NOMO-1 (cell line): ENCODE measurements around the gene ZNF226.
A peak's percentile ranks its signal among the peaks of the same experiment; 100 is the strongest.
"Not testable (repeated sequence)": the region's sequence is repeated elsewhere in the genome, so short reads cannot be mapped to it uniquely, and the experiment has no call there.

Experiments used
- DNase-seq, 2 experiments: peaks; one replicate each; lab custom pipeline; 2025; ENCODE audit not compliant: unreplicated experiment in 2 of 2; lab: John Stamatoyannopoulos, UW

The ZNF226 gene

DNA sequence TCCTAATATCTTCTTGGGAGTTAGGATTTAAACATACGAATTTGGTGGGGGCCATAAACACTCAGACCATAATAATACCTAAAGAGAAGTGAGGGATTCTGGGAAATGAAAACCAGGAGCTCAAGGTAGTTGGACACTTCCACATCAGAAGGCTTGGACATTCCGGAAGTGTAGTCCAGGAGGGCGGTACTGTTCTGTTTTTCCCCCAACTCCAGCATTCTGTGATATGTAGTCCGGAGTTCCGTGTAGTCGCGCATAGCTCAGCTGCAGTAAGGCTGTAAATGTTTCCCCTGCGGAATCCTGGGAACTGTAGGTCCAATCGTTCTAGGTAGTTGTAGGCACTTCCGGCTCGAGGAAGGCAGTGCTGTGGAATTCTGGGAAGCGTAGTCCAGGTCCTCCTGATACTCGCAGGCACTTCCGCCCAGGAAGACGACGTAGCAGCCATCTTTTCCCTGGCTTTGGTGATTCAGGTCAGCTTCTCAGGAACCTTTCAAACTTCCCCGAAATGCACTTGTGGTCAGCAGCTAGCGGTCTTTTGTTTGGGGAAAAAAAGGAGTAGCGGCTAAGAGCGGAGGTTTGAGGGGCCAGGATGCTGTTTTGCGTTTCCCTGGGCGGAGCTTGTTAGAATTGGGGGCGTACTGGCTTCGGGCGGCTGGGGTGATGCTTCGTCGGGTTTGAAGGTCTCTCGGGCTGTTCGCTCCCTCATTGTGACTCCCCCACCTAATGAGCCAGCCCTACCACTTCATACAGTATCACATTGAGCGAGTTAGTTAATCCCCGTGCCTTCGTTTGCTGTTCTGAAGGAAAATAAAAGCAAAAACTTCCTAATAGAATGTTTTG, at the start of gene ZNF226:
Gene ZNF226, plus strand, starts transcription at position 428 of the 840 bp plus-strand sequence. CDS start 4,981 bp downstream, outside the sequence.
- DNase-seq = peak; percentile 94 to 96

DNA sequence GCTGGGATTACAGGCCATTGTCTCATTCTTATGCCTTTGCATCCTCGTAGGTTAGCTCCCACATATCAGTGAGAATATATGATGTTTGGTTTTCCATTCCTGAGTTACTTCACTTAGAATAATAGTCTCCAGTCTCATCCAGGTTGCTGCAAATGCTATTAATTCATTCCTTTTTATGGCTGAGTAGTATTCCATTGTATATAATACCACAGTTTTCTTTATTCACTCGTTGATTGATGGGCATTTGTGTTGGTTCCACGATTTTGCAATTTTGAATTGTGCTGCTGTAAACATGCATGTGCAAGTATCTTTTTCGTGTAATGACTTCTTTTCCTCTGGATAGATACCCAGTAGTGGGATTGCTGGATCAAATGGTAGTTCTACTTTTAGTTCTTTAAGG, 43.7 kb upstream of the ZNF226 start:
- DNase-seq = not testable (repeated sequence)

DNA sequence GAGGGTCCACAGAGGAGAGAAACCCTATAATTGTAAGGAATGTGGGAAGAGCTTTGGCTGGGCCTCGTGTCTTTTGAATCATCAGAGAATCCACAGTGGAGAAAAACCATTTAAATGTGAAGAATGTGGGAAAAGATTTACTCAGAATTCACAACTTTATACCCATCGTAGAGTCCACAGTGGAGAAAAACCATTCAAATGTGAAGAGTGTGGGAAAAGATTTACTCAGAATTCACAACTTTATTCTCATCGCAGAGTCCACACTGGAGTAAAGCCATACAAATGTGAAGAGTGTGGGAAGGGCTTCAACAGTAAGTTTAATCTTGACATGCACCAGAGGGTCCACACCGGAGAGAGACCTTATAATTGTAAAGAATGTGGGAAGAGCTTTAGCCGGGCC, 32.9 kb upstream of the ZNF226 start:
- no peak for DNase-seq

DNA sequence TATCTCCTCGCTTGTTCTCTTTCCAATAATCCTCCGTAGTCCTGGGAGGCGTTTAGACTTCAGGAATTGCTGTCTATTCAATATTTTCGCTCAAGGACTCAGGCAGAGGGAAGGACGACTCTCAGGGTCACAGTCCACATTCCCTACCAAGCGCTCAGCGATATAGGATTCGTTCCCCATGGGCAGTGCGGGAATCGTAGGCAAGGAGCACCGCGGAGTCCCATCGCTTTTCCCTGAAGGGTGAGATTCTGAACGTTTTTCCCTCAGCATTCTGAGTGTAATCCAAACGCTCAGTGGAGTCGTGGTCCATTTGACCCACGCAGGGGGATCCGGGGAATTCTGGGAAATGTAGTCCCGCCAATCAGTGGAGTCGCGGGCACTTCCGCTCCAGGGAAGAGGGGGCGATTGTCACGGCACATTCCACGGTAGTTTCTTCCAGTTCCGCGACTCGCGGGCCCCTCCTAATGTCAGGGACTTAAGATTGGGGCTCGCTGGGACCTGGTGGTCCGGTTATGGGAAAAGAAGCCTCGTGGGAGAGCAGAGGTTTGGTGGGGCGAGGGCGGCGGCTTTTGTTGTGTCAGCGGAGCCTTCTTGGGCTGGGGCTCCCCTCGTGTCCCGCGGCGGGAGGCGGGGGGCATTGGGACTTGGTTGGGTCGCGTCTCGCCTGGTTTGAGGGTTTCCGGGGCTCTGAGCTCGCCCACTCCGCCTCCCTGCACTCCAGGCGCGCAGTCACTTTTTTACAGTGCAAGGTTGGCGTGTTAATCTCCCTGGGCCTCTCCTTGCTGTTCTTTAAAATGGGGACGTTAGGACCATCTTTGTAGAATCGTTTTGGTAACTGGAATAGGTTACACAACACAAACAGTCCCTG, 23.5 kb upstream of the ZNF226 start, which contains the start of gene ZNF234:
Gene ZNF234, plus strand, starts transcription at position 364 of the 868 bp plus-strand sequence. CDS start 3,079 bp downstream, outside the sequence.
- peak; percentile 44 to 60 for DNase-seq

DNA sequence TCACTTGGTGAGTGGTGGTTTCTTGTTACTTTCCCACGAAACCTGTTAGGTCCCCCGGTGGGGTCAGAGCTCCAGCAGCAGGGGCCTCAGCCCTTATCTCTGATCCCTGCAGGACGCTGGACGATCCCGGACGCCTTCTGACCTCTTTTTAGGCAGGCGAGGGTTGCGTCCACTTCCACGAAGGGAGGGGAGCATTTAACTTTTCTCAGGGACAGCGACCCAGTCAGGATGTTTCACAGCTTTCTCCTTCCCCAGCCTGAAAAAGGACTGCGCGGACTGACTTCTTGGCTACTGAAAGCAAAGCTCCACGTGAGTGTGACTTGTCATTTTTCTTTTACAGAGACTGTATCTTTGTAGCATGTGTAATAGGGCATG, 22.9 kb upstream of the ZNF226 start:
- DNase-seq = no peak

DNA sequence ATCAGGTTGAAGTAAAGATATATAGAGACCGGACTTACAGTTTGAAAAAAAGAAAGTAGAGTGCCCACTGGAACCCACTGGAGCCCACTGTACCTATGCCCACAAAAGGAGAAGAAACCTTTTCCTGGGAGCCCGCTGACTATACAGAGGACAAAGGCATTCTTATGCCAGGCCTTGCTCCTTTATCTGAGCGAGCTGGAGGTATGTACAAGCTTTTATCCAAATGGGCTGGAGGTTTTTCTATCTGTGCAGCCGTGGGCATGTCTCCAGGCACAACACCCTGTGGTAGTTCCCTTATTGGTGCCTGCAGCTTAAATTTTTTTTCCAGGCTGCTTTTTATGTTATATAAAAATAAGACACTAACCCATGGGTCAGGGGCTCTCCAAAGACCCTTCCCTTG, 15.1 kb upstream of the ZNF226 start:
- DNase-seq = no peak

DNA sequence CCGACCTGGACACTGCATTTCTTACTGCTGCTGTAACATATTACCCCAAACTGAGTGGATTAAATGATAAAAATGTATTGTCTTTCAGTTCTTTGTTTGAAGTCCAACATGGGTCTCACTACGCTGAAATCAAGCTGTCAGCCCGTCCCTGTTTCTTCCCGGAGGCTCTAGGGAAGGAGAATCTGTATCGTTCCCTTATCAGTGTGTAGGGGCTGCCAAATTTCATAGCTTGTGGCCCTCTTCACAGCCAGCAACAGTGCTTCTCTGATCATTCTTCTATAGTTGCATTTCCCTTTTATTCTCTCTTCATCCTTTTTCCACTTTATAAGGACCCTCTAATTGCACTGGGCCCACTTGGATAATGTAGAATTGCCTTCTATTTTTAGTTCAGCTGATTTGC, 13.4 kb upstream of the ZNF226 start:
- DNase-seq = no peak

DNA sequence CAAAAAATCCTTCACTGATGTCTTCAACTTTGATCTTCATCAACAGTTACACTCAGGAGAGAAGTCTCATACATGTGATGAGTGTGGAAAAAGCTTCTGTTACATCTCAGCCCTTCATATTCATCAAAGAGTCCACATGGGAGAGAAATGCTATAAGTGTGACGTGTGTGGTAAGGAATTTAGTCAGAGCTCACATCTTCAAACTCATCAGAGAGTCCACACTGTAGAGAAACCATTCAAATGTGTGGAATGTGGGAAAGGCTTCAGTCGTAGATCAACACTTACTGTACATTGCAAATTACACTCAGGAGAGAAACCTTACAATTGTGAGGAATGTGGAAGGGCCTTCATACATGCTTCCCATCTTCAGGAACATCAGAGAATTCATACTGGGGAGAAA, 8.4 kb upstream of the ZNF226 start:
- no peak for DNase-seq

DNA sequence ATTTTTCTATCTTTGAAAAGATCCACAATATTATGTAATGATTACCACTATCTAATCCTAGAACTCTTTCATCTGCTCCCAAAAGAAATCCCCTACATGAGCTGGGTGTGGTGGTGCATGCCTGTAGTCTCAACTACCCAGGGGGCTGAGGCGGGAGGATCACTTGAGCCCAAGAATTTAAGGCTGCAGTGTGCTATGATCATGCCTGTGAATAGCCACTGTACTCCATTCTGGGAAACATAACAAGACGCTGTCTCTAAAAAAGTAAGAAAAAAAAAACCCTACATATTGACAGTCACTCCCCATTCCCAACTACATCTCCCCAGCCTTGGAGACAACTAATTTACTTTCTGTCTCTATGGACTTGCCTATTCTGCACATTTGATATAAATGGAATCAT, 1.1 kb upstream of the ZNF226 start:
- DNase-seq = no peak

DNA sequence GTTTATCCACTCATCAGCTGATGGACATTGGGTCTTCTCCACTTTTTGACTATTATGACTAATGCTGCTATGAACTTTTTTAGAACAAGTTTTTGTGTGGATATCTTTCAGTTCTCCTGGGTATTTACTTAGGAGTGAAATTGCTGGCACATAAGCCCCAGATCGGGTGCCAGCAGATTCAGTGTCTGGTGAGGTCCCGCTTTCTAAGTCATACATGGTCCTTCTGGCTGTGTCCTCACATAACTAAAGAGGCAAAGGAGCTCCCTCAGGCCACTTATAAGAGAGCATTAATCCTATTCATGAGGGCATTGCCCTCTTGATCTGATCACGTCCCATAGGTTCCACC, 600 bp upstream of the ZNF226 start:
- no peak for DNase-seq

DNA sequence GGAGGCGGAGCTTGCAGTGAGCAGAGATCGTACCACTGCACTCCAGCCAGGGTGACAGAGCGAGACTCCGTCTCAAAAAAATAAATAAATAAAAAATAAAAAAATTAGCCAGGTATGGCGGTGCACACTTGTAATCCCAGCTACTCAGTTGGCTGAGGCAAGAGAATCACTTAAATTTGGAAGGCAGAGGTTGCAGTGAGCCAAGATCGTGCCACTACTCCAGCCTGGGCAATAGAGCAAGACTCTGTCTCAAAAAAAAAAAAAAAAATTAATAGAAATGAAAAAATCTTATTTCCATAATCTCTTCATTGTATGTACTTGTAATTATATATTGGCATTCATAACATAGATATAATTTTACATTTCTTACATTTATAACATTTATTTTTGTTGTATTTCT, 5.8 kb downstream of the ZNF226 start:
- DNase-seq = not testable (repeated sequence)

DNA sequence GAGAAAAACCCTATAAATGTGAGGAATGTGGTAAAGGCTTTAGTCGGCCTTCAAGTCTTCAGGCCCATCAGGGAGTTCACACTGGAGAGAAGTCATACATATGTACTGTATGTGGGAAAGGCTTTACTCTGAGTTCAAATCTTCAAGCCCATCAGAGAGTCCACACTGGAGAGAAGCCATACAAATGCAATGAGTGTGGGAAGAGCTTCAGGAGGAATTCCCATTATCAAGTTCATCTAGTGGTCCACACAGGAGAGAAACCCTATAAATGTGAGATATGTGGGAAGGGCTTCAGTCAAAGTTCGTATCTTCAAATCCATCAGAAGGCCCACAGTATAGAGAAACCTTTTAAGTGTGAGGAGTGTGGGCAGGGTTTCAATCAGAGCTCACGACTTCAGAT, 11.7 kb downstream of the ZNF226 start:
- DNase-seq = no peak

DNA sequence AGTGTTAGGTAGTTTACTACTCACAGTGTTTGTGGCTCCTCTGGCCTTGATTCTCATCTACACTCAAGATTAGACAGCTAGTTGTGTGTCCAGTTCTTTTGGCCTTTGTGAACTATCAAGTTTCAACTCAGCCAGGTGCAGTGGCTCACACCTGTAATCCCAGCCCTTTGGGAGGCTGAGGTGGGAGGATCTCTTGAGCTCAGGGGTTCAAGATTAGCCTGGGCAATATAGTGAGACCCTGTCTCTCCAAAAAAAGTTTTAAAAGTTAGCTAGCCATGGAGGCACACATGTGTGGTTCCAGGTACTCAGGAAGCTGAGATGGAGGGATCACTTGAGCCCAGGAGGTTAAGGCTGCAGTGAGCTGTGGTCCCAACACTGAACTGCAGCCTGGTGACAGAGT, 16.1 kb downstream of the ZNF226 start:
- DNase-seq = no peak

DNA sequence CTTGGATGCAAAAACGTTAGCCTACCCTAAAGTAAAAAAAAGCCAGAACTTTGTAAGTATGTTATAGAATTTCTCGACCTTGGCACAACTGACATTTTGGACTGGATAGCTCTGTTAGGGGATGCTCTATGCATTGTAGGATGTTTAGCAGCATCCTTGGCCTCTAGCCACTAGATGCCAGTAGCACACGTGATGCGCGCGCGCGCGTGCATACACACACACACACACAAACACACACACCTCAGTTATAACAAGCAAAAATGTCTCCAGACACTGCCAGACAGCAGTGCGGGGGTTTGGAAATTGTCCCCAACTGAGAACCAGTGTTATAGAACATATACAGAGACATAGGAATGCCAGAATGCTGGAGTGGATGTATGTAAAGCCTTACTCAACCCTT, 17.2 kb downstream of the ZNF226 start:
- DNase-seq = no peak

DNA sequence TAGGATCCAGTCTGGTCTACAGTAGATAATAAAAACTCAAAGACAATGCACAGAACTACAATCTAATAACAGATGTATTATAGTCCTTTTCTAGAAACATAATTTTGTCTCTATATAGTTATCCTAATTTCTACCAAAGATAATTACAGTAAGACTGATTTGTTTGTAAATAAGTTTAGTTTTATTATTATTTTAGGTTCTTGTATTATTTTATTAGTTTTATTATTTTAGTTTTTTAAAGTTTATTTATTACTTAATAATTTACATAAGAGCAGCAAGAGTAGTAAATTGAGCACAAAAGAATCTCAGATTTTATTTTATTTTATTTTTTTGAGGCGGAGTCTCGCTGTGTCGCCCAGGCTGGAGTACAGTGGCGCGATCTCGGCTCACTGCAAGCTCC, 25.1 kb downstream of the ZNF226 start:
- DNase-seq = no peak

DNA sequence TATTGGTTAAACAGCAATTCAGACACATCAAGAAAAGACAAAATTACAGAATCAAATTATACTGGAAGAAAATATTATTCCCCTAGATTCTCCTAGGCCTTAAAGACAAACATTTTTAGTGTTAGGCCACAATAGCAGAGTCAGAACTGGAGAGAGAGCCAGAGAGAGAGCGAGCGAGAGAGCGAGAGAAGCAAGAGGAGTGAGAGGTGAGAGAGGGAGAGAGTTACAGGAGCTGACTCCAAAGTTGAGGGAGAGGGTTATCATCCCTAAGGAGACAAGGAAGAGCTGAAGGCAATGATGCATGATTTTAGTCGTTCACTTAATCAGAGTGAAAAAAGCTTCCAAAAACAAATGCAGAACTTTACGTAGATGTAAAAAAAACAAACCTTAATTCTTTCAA, 27.2 kb downstream of the ZNF226 start:
- DNase-seq = no peak

DNA sequence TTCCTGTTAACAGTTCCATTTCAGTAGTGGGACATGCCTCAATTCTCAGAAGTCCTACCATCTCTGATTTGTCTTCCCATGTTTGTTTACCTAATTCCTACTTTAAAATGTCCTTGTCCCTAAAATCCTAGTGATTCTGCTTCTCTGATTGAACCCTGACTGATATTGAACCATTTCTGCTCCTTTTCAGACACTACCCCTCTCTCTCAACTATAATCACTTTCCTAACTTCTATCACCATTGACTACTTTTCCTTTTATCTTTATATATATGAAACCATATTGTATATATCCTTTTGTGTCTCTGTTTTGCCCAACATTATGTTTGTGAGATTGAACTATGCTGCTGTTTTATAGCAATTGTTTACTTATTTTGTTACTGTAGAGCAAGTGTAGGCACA, 31.9 kb downstream of the ZNF226 start:
- no peak for DNase-seq

DNA sequence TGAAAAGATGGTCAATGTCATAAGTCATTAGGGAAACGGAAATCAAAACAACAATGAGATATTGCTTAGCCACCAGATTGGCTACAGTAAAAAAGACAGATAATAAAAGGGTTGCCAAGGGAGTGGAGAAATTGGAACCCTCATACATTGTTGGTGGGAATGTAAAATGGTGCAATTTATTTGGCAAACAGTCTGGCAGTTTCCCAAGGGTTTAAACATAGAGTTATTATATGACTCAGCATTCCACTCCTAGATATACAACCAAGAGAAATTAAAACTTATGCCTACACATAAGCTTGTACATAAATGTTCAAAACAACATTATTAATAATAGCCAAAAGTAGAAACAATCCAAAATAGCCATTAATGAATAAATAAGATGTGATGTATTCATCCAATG, 37.6 kb downstream of the ZNF226 start:
- DNase-seq = no peak

DNA sequence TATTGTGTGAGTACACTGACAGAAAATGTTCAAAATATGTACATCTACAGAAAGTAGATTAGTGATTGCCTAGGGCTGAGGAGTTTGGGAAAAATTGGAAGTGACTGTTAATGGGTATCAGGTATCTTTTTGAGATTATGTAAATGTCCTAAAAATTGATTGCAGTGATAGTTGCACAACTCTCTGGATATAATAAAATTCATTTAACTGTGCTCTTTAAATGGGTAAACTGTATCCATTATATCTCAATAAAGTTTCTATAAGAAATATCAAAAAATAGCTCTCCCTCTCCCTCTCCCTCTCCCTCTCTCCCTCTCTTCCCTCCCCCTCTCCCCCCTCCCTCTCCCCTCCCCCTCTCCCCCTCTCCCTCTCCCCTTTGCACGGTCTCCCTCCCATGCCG, 38.1 kb downstream of the ZNF226 start:
- DNase-seq = no peak

DNA sequence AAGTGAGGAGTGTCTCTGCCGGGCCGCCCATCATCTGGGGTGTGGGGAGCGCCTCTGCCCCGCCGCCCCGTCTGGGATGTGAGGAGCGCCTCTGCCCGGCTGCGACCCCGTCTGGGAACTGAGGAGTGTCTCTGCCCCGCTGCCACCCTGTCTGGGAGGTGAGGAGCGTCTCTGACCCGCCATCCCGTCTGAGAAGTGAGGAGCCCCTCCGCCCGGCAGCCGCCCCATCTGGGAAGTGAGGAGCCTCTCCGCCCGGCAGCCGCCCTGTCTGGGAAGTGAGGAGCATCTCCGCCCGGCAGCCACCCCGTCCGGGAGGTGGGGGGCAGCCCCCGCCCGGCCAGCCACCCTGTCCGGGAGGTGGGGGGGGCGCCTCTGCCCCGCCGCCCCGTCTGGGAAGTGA, 39.0 kb downstream of the ZNF226 start:
- not testable (repeated sequence) for DNase-seq

DNA sequence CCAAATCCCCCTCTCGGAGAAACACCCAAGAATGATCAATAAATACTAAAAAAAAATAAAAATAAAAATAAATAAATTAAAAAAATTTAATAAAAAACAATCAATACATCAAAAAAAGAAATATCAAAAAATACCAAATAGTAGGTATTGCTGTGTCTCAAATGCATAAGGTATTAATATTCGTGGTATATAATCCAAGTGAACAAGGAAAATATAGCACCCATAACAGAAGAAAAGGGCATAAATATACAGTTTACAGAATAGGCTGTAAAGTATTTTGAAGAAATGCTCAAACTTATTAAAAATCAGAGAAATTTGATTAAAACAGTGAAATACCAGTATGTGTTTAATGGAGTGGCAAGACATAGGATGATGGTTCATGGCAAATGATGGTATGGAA, 39.9 kb downstream of the ZNF226 start:
- no peak for DNase-seq
